Measurements from ENCODE around the gene GALK2. TPM values are rescaled to one million over a fixed set of nuclear protein-coding genes. Genes with fewer than 3 reads are reported as not detected.
"Not testable (repeated sequence)": the region's sequence is repeated elsewhere in the genome, so short reads cannot be mapped to it uniquely, and the experiment has no call there.

The GALK2 gene
- total RNA-seq, 2 experiments from 2014 or later = 25.4 to 26.1 TPM

DNA sequence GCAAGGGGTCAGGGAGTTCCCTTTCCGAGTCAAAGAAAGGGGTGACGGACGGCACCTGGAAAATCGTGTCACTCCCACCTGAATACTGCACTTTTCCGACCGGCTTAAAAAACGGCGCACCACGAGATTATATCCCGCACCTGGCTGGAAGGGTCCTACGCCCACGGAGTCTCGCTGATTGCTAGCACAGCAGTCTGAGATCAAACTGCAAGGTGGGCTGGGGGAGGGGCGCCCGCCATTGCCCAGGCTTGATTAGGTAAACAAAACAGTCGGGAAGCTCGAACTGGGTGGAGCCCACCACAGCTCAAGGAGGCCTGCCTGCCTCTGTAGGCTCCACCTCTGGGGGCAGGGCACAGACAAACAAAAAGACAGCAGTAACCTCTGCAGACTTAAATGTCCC is 184.4 kb downstream of the GALK2 start:
- DNase-seq, H3K4me1 Mint-ChIP-seq, H3K27me3 Mint-ChIP-seq, H3K4me3 Mint-ChIP-seq, H3K27ac Mint-ChIP-seq: not testable (repeated sequence)
- H3K9me3 Mint-ChIP-seq = peaks cover 12% of the 10 kb centered on the region
- peaks cover 17% of the 10 kb centered on the region for H3K36me3 Mint-ChIP-seq

DNA sequence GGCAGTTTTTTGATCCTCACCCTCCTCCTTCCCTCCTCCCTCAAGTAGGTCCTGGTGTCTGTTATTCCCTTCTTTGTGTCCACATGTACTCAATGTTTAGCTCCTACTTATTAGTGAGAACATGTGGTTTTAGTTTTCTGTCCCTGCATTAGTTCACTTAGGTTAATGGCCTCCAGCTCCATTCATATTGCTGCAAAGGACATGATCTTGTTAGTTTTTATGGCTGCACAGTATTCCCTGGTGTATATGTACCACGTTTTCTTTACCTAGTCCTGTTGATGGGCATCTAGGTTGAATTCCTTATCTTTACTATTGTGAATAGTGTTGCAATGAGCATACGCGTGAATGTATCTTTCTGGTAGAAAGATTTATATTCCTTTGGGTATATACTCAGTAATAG is 191.3 kb downstream of the GALK2 start:
- no peak for DNase-seq
- Mint-ChIP-seq H3K36me3 (peaks cover 11% of the 10 kb centered on the region), H3K27me3 (no peaks in the 10 kb centered on the region), H3K4me3 (no peak overlapping the region), H3K27ac (no peak overlapping the region), H3K4me1 (no peaks in the 10 kb centered on the region), H3K9me3 (peaks cover 9% of the 10 kb centered on the region)

DNA sequence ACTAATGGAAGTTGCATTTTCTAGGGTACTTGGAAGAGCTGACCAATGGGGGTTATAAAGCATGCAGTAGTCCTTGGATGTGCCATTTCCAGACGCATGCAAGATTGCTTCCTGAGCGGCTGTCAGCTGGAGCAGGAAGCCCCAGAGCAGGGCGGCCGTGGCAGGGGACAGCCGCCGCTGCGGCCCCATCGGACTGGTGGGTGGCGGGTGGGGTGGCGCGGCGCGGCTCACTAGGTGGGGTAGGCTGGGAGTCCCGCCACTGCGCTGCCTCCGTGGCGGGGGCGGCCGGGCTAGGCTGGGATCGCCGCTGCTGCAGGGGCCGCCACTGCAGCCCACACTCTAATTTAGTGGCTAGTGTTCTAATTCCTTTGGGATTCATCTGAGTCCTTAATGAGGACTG is 196.4 kb downstream of the GALK2 start:
- H3K4me3 Mint-ChIP-seq = no peak overlapping the region
- no peaks in the 10 kb centered on the region for H3K4me1 Mint-ChIP-seq
- no peaks in the 10 kb centered on the region for H3K27me3 Mint-ChIP-seq
- H3K27ac Mint-ChIP-seq = no peak overlapping the region
- DNase-seq = no peak
- peaks cover 11% of the 10 kb centered on the region for H3K36me3 Mint-ChIP-seq
- H3K9me3 Mint-ChIP-seq = peaks cover 11% of the 10 kb centered on the region

DNA sequence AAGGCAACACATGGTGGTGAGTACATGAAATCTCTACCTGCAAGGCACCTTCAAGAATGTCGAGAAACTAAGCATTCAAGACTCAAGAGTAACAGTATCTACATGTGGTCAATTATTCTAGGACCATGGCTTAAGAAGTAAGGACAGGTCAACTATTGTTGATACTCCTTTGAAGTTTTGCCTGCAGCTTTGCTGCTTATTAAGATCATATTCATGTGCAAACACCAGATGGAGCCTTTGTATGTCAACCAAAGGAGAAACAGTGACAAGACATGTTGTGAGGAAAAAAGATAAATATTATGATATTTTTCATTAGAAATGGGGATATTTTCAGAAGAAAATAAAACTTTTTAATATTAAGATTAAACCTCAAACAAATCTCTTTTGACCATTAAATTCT is 200.7 kb downstream of the GALK2 start:
- H3K9me3 Mint-ChIP-seq = peaks cover 6% of the 10 kb centered on the region
- H3K27me3 Mint-ChIP-seq = no peaks in the 10 kb centered on the region
- DNase-seq = no peak
- no peaks in the 10 kb centered on the region for H3K4me1 Mint-ChIP-seq
- H3K36me3 Mint-ChIP-seq = peaks cover 3% of the 10 kb centered on the region
- no peak overlapping the region for H3K27ac Mint-ChIP-seq
- H3K4me3 Mint-ChIP-seq = no peak overlapping the region

DNA sequence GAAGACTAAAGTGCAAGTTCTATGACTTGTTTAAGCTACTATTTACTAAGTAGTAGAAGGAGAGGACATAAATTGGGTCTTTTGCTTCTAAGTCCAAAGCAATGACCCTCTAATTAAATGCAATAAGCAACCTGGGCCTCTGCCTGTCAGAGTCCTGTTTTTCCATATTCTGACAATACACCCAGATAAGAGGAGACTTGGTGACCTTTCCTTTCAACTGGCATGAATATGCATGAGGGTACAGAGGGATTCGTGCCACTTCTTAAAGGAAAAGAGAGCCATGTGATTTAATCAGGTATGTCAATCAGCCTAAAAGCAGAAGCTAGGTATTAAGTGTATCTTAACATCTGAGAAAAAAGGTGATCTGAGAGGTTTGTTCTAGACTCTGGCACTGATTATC is 202.3 kb downstream of the GALK2 start:
- no peak overlapping the region for H3K4me3 Mint-ChIP-seq
- peaks cover 4% of the 10 kb centered on the region for H3K9me3 Mint-ChIP-seq
- no peak for DNase-seq
- no peaks in the 10 kb centered on the region for H3K4me1 Mint-ChIP-seq
- no peak overlapping the region for H3K27ac Mint-ChIP-seq
- H3K36me3 Mint-ChIP-seq = no peaks in the 10 kb centered on the region
- no peaks in the 10 kb centered on the region for H3K27me3 Mint-ChIP-seq

DNA sequence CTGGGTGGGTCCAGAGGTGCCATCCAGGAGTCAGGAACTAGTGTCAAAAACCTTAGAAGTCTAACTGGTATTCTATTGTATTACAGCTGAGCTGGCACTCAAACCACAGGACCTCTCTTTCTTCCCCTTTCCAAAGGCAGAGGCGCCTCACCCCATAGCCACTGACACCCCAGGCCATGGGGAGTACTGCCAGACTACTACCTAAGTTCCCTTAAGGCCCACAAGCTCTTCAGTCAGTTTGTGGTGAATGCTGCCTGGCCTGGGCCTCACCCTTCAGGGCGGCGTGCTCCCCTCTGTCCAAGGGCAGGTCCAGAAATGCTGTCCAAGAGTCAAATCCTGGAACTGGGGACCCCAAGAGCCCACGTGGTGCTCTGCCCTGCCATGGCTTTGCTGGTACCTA is 209.9 kb downstream of the GALK2 start:
- peaks cover 1% of the 10 kb centered on the region for H3K36me3 Mint-ChIP-seq
- no peak overlapping the region for H3K27ac Mint-ChIP-seq

DNA sequence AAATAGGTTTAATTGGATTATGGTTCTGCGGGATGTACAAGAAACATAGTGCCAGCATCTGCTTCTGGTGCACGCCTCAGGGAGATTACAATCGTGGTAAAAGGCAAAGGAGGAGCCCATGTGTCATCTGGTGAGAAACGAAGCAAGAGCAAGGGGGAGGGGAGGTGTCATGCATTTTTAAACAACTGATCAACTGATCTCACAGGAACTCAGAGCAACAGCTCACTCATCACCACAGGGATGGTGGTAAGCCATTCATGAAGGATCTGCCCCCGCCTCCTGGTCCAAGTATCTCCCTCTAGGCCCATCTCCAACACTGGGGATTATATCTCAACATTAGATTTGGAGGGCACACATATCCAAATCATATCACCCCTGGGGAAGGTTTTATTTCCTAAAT is 210.9 kb downstream of the GALK2 start:
- DNase-seq = no peak
- Mint-ChIP-seq H3K27ac (no peak overlapping the region), H3K36me3 (peaks cover 4% of the 10 kb centered on the region), H3K4me3 (no peak overlapping the region), H3K27me3 (no peaks in the 10 kb centered on the region), H3K9me3 (no peaks in the 10 kb centered on the region), H3K4me1 (no peaks in the 10 kb centered on the region)

More for the DNA sequence above, 209.9 kb downstream of the GALK2 start:
- Mint-ChIP-seq H3K27me3 (no peaks in the 10 kb centered on the region), H3K4me3 (no peak overlapping the region), H3K9me3 (no peaks in the 10 kb centered on the region), H3K4me1 (no peaks in the 10 kb centered on the region)
- DNase-seq = no peak

Other genes with a start within 250 kb of the GALK2 start
- 1 to 10 TPM; 3.7 to 4.1 TPM for gene SHC4, start 206.3 kb upstream of the GALK2 start, total RNA-seq
- 10 to 100 TPM; 18.5 to 19.6 TPM for gene SECISBP2L, start 123.8 kb upstream of the GALK2 start, total RNA-seq
- gene COPS2, start 14.6 kb upstream of the GALK2 start, total RNA-seq = 100 to 1,000 TPM; 109 to 113 TPM

Measured in activated naive CD8-positive, alpha-beta T cell treated with anti-CD3 and anti-CD28 coated beads for 36 hours (primary cell).